Right atrium auricular region (tissue), 2 donors: Measurements from ENCODE around the gene RAPGEF1. TPM values are rescaled to one million over a fixed set of nuclear protein-coding genes. Genes with fewer than 3 reads are reported as not detected.

Experiments
- DNase-seq: peaks from one replicate; pipeline ENCODE4 v3.0.0-alpha.2; 2019; ENCODE audit warnings: low spot score
- H3K27ac ChIP-seq, 2 donors: fragments of 200-600 bp; sonication (generic); 1 replicate in 1 of 2; 2 replicates in 1 of 2; pipeline ENCODE4 v1.5.1; 2016 to 2019
- H3K27me3 ChIP-seq, 2 donors: fragments of 200-600 bp; sonication (generic); one replicate each; pipeline versions ENCODE4 v1.5.1 to v1.6.0; 2017 to 2019
- H3K36me3 ChIP-seq: fragments of 200-600 bp; sonication (generic); one replicate; pipeline ENCODE4 v1.5.1; 2016
- H3K4me1 ChIP-seq, 2 donors: fragments of 200-600 bp; sonication (generic); one replicate each; pipeline versions ENCODE4 v1.5.1 to v1.6.0; 2017 to 2019
- H3K4me3 ChIP-seq, 2 donors: fragments of 200-600 bp; sonication (generic); 1 replicate in 1 of 2; 2 replicates in 1 of 2; pipeline ENCODE4 v1.5.1; 2017 to 2019; ENCODE audit warnings: mild to moderate bottlenecking in 1 of 2, moderate library complexity in 1 of 2
- H3K9me3 ChIP-seq, 2 donors: fragments of 200-600 bp; sonication (generic); one replicate each; pipeline ENCODE4 v1.5.1; 2019
- total RNA-seq, 2 donors: library from RNA; depleted of rRNA; stranded (reverse); fragments of >200 nt; gene quantifications; one replicate each; pipeline ENCODE4 v1.1.0, GENCODE V29; 2016
- TF ChIP-seq, protein P1 (sequence below), 2 donors: fragments of 200-600 bp; sonication (generic); IDR thresholded peaks; one replicate each; pipeline ENCODE4 v1.5.1; 2019; ENCODE audit warnings: antibody characterized with exemption in 2 of 2

The RAPGEF1 gene
- total RNA-seq, 2 donors from 2014 or later = 59.5 to 65.1 TPM

DNA sequence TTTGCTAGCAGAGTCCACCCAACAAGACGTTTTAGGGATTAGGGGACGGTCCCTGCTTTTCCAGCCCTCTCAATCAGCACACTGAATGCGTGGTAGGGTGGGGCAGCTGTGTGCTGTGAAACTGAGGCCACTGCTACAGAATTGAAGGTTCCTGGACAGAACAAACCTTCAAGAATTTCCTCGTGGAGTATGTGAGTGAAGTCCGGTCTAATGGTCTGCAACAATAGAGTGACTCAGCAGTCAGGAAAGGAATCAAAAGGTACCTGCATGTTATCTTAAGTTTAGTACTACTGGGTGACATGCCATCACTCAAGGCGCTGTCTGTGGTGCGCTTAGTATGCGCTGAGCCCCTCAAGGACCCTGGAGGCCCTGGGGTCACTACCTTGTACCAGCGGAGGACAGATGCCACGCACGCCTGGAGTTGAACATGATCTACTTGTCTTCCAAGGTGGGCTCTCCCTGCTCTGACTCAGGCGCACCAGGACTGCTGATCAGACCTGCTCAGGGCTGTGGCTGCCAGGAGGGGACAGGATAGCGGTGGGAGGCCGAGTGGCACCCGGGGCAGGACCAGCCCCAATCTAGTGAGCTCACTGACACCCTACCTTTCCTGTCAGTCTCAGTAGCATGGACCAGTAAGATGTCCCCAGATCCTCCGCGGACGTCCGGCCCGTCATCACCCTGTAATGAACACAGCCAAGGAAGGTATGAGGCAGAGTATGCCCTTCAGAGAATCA, 144.0 kb downstream of the RAPGEF1 start:
- no peak overlapping the region for H3K27ac ChIP-seq
- H3K4me1 ChIP-seq = no peaks in the 10 kb centered on the region
- H3K27me3 ChIP-seq = no peaks in the 10 kb centered on the region
- H3K9me3 ChIP-seq = no peaks in the 10 kb centered on the region
- peaks cover 66% of the 10 kb centered on the region for H3K36me3 ChIP-seq
- TF ChIP-seq, protein P1, sequence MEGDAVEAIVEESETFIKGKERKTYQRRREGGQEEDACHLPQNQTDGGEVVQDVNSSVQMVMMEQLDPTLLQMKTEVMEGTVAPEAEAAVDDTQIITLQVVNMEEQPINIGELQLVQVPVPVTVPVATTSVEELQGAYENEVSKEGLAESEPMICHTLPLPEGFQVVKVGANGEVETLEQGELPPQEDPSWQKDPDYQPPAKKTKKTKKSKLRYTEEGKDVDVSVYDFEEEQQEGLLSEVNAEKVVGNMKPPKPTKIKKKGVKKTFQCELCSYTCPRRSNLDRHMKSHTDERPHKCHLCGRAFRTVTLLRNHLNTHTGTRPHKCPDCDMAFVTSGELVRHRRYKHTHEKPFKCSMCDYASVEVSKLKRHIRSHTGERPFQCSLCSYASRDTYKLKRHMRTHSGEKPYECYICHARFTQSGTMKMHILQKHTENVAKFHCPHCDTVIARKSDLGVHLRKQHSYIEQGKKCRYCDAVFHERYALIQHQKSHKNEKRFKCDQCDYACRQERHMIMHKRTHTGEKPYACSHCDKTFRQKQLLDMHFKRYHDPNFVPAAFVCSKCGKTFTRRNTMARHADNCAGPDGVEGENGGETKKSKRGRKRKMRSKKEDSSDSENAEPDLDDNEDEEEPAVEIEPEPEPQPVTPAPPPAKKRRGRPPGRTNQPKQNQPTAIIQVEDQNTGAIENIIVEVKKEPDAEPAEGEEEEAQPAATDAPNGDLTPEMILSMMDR (IDR thresholded peaks at IDR 0.05) = no peak
- no peak for DNase-seq
- H3K4me3 ChIP-seq = no peak overlapping the region

DNA sequence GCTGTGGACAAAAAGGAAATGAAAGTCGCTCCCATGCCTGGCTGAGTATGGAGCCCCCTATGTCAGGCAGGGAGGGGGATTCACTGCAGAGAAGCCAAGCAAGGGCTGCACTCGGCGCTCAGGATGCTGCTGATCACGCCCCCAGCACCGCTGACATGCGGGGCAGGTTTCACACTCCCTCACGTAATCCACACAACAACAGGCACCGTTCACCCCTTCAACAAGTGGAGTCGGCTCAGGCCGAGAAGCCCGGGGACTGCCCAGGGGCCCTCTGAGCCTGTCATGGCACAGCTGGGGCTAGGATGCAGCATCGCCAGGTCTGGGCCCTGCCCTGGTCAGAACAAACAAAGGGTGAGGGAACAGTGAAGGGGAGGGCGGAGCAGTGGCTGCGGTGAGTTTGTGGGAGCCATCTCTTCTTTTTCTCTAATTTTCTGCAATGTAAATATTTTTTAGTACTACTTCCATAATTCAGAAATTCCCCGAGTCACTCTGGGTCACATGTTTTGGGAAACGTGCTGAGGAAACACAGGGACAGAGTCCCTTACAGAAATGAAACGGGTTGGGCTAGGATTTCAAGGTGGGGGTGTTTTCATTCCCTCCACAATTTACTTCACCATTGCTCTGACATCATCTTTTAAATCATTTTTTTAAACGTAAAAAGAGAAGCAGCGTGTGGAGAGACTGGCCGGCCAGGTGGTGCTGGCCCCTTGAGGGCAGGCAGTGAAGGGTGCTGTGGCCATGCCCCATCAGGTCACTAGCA, 144.8 kb downstream of the RAPGEF1 start:
- Histone ChIP-seq H3K4me1 (no peaks in the 10 kb centered on the region), H3K9me3 (no peaks in the 10 kb centered on the region), H3K27me3 (no peaks in the 10 kb centered on the region), H3K27ac (no peak overlapping the region), H3K4me3 (no peak overlapping the region), H3K36me3 (peaks cover 59% of the 10 kb centered on the region)
- TF ChIP-seq, protein P1 (IDR thresholded peaks at IDR 0.05) = no peak
- DNase-seq = no peak

DNA sequence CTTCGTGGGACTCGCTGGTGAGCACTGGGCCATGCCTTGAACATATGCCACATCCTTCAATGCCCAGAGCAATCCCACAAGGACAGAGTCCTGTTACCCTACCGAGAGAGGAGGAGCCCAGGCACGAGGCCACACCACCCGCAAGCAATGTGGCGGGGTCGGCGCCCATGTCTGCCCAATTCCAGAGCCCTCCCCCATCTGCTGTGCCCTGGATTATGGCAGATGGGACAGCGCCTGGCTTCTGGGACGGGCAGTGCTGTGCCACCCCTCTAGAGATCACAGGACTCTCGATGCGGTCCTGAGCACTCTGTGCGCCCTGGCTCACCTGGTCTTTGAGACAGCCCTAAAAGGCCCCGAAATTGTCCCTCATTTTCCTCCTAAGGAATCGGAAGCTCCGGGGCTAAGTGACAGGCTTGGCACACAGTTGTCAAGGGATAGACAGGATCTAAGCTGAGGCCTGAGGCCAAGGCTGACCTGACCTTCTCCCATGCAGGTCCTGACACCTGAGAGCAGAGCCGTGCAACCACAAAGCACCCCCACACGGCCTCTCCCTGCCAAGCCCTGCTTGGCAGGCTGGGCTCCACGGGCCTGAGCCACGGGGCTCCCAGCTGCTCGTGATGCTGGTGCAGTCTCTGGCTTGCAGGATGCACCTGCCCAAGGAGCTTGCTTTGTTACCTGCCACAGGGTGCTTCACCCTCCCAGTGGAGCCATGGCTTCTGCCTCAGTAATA, 145.8 kb downstream of the RAPGEF1 start:
- no peak for DNase-seq
- H3K4me1 ChIP-seq = peaks cover 0 to 4% of the 10 kb centered on the region in 2 donors

DNA sequence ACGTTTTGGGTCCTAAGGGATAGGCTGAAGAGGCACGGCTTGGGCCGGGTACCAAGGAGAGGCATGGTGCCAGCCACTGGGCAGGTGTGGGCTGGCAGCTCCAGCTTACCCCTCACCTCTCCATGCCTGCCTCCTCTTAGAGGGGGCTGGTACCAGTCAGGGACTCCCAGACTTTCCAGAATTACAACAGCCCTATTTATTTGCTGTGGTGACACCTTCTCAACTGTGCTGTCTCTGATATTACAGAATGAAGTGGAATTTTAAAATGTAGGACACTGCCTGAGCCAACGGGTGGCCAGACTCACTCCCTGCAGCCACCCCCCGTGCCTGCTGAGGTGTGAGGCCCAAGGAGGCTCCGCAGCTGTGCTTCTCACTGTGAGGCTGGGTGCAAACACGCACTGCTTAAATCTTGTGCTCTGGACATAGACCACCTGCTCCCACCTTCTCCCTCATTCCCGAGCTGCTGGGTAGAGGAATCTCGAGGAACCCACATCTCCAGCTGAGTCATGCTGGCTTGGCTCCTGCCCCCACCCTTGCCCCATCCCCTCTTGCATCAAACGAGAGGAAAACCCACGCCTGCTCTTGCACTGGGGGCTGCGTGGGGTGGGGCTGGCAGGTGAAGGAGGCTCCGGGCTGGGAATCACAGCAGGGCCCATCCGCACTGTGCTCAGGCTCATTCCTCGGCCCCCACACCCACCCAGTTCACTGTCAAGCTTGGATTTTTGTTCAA, 146.6 kb downstream of the RAPGEF1 start:
- peaks cover 57% of the 10 kb centered on the region for H3K36me3 ChIP-seq
- no peaks in the 10 kb centered on the region for H3K9me3 ChIP-seq
- no peak overlapping the region for H3K27ac ChIP-seq
- H3K4me3 ChIP-seq = no peak overlapping the region
- TF ChIP-seq, protein P1 (IDR thresholded peaks at IDR 0.05) = no peak
- H3K4me1 ChIP-seq = peaks cover 0 to 12% of the 10 kb centered on the region in 2 donors
- H3K27me3 ChIP-seq = no peaks in the 10 kb centered on the region
- DNase-seq = no peak

More for the DNA sequence above, 145.8 kb downstream of the RAPGEF1 start:
- Histone ChIP-seq H3K36me3 (peaks cover 54% of the 10 kb centered on the region), H3K27ac (no peak overlapping the region), H3K9me3 (no peaks in the 10 kb centered on the region), H3K27me3 (no peaks in the 10 kb centered on the region), H3K4me3 (no peak overlapping the region)
- TF ChIP-seq, protein P1 (IDR thresholded peaks at IDR 0.05) = no peak

DNA sequence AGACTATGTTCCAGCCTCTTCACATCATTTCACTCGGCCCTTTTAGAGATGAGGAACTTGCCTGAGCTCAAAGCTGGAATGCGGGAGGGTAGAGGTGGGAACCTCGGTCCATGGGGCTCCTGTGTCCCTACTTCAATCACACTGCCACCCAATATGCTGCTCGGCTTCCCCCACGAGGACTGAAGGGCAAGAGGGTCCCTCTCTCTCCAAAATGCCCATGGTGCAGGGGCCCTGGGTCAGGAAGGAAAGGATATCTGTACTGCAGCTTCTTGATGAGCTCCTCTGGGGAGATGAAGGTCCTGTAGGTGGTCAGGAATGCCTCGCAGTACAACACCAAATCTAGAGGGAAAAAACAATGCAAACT, 148.0 kb downstream of the RAPGEF1 start:
- no peak overlapping the region for H3K4me3 ChIP-seq
- no peak for DNase-seq
- H3K27ac ChIP-seq = no peak overlapping the region
- TF ChIP-seq, protein P1 (IDR thresholded peaks at IDR 0.05) = no peak
- peaks cover 54% of the 10 kb centered on the region for H3K36me3 ChIP-seq
- H3K4me1 ChIP-seq = peaks cover 0 to 23% of the 10 kb centered on the region in 2 donors
- H3K9me3 ChIP-seq = no peaks in the 10 kb centered on the region
- H3K27me3 ChIP-seq = no peaks in the 10 kb centered on the region
